Prostate gland (tissue), 2 donors: ENCODE data around the gene TAF10.

Experiments
- CTCF ChIP-seq, 4 experiments: fragments of 200-600 bp in 2 of 4; fragments of 450-650 bp in 2 of 4; sonication (generic) in 2 of 4; IDR thresholded peaks; 1 replicate in 3 of 4; 2 replicates in 1 of 4; pipeline ENCODE4 v1.5.1; 2016 to 2019; ENCODE audit warnings: antibody characterized with exemption in 4 of 4, mild to moderate bottlenecking in 2 of 4, moderate library complexity in 2 of 4
- POLR2A ChIP-seq: fragments of 450-650 bp; IDR thresholded peaks from one replicate; pipeline ENCODE4 v1.6.1; 2016; ENCODE audit warnings: antibody characterized with exemption, mild to moderate bottlenecking
- POLR2AphosphoS5 ChIP-seq: sonication (generic); formaldehyde crosslinking; IDR thresholded peaks from one replicate; pipeline ENCODE4 v1.6.1; 2017; ENCODE audit warnings: antibody characterized with exemption

GRCh38 chr11:6586434-6587359 lies 25.3 kb downstream of the TAF10 start:
- TF ChIP-seq CTCF (IDR thresholded peaks at IDR 0.05) (no peak), POLR2AphosphoS5 (no peak), POLR2A (no peak)
